Spleen (tissue), 7 donors: Measurements from ENCODE around the gene TNFAIP1.

Experiments used
- CTCF ChIP-seq, 11 experiments: fragments of 200-600 bp in 7 of 11; fragments of 450-650 bp in 4 of 11; sonication (generic) in 4 of 11; IDR thresholded peaks in 8 of 11; conservative IDR thresholded peaks in 3 of 11; 1 replicate in 7 of 11; 2 replicates in 4 of 11; pipeline versions ENCODE4 v1.4.0 to v1.8.0; 2016 to 2021; ENCODE audit warnings: antibody characterized with exemption in 11 of 11, inconsistent platforms in 4 of 11, mild to moderate bottlenecking in 1 of 11
- POLR2A ChIP-seq, 3 donors: fragments of 450-650 bp; IDR thresholded peaks; one replicate each; pipeline ENCODE4 v1.5.1; 2017; ENCODE audit warnings: antibody characterized with exemption in 3 of 3, mild to moderate bottlenecking in 1 of 3
- POLR2AphosphoS5 ChIP-seq, 3 donors: sonication (generic); formaldehyde crosslinking; IDR thresholded peaks; one replicate each; pipeline ENCODE4 v1.5.1; 2017; ENCODE audit warnings: antibody characterized with exemption in 3 of 3
- donor health status: DM: no; HTN: no; CAD: no; lungs with moderate emphysema.
- donor health status: DM: no; HTN: no; CAD: no.
- donor health status: DM: no; HTN: no; CAD: no.

GRCh38 chr17:28319598-28319935, 16.0 kb upstream of the TNFAIP1 start:
- no peak for TF ChIP-seq CTCF (IDR thresholded peaks at IDR 0.05 in 8 of 11, conservative IDR thresholded peaks at IDR 0.05 in 3 of 11)
- no peak for TF ChIP-seq POLR2AphosphoS5 (IDR thresholded peaks at IDR 0.05)
- no peak for TF ChIP-seq POLR2A (IDR thresholded peaks at IDR 0.05)
